DMS153 treated with DMSO at 0.1 percent for 48 hours (cell line): ENCODE data around the gene NOTCH1.
A peak's percentile ranks its signal among the peaks of the same experiment; 100 is the strongest.
"Not testable (repeated sequence)": the region's sequence is repeated elsewhere in the genome, so short reads cannot be mapped to it uniquely, and the experiment has no call there.

ENCODE experiments used
- DNase-seq: peaks from one replicate; lab custom pipeline; 2025; ENCODE audit not compliant: unreplicated experiment; lab: John Stamatoyannopoulos, UW

Gene NOTCH1

DNA sequence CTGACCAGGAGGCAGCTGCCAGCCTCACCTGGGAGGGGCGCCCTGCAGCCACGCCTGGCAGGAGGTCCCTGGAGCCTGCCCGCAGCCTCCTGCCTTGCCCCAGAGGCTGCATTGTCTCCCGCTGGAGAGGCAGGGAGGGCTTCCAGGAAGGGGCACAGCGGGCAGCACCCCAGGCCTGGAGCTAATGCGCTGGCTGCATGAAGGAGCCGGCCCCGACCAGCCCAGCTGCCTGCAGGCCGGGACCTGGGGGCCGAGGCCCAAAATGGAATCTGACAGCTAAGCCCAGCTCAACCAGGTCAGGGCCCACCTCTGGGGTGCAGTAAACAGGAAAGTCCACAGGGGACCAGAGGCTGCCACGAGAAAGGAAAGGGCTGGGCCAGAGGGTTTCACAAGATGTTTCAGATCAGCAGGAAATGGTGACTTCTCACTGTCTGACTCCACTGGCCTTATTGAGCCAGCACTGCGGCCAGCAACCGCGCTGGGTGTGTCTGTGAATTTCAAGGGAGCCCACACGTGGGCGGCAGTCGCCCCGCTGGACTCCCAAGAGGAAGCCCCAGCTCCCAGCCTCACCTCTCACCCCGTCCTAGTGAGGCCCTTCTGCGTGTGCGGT, 18.6 kb upstream of the NOTCH1 start:
- no peak for DNase-seq

DNA sequence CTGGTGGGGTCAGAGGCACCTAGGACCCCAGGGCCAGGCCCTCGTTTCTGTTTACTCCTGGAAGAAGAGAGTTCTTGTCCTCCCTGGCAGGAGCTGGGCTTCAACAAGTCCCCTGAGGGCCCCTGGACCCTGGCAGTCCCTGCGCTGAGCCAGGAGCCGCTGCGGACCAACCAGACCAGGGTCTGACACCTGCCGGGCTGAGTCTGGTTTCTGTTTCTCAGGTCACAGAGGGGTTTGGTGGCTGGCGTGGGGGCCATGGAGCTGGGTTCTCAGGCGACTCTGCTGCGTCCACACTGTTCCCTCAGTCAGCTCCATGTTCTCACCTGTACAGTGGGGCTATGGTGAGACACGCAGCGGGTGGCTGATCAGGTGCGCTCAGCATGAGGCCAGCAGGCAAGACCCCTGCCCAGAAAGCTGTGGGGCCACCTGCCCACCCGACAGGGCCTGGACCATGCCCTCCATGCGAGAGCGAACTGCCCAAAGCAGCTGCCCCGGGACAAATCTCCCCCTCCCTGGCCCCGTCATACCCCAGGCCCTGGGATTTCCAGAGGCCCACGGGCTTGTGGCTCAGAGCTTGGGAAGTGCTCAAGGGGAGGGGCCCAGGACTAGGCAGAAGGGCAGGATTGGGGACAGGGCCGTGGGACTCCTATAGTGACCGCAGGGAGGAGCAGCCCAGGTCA, 17.9 kb upstream of the NOTCH1 start:
- no peak for DNase-seq

DNA sequence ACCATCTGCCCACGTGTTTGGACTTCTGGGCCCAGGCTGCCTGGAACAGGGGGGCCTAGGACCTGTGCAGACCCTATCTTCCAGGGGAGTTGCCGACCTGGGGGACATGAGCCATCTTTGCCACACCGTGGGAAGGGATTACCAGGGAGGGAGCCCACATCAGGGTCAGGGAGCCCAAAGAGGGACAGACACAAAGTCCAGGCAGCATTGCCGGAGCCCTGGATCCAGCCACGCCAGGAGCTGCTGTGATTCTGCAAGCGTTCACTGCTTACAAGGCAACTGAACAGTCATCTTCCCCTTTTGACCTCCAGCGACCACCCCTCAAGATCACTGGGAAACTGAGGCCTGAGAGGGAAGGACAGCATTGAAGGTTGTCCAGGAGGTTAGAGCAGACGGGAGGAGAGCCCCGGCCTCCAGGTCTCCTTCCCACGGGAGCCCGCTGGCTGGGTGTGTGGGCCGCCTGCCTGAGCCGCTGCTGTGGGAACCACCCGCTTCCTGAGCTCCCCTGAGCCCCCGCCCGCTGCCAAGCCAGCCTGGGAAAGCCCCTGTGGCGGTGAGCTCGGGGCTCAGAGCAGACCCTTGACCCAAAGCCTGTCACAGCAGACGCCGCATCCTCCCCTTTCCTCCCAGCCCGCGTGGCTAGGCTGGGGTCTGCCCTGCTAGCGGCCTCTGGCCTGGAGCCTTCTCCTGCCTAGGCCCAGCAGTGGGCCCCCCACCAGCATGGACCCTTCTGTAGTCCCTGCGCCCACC, 17.1 kb upstream of the NOTCH1 start:
- DNase-seq = no peak

DNA sequence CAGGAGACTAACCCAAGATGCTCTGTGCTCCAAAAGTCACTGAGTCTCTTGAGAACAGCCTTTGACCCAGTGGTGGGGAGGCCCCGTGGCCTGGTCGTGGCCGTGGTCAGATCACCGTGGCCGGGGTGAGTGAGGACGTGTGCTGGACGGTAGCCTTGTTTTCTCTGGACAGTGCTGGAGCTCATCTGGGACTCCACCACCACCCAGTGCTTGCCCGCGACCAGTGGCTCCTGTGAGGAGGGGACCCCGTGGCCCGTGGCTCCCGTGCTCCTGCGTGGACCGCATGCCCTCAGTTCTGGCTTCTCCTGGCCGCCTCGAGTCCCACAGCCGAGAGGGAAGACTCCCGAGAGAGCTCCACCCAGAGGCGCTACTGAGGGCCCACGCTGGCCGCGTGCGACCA, 15.9 kb upstream of the NOTCH1 start:
- no peak for DNase-seq

DNA sequence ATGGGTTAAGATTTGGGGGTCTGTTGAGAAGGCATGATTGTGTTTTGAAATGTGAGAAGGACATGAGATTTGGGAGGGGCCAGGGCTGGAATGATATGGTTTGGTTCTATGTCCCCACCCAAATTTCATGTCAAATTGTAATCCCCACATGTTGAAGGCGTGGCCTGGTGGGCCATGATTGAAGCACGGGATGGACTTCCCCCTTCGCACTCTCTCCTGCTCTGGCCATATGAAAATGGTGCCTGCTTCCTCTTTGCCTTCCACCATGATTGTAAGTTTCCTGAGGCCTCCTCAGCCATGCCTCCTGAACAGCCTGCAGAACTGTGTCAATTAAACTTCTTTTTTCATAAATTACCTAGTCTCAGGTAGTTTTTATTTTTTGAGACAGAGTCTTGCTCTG, 14.7 kb upstream of the NOTCH1 start:
- no peak for DNase-seq

DNA sequence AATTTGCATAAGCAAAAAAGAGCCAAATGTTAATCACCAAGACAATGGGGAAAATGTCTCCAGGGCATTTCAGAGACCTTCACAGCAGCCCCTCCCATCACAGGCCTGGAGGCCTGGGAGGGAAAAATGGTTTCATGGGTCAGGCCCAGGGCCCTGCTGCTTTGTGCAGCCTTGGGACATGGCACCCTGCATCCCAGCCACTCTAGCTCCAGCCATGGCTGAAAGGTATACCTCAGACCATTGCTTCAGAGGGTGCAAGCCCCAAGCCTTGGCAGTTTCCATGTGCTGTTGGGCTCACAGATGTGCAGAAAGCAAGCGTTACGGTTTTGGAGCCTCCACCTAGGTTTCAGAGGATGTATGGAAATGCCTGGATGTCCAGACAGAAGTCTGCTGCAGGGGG, 13.5 kb upstream of the NOTCH1 start:
- DNase-seq = not testable (repeated sequence)

DNA sequence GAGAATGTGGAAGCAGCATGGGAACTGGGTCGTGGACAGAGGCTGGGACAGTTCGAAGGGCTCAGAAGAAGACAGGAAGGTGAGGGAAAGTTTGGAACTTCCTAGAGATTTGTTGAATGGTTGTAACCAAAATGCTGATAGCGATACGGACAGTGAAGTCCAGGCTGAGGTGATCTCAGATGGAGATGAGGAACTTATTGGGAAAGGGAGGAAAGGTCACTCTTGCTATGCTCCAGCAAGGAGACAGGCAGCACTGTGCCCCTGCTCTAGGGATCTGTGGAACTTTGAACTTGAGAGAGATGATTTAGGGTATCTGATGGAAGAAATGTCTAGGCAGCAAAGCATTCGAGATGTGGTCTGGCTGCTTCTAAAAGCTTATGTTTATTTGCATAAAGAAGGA, 13.0 kb upstream of the NOTCH1 start:
- DNase-seq = not testable (repeated sequence)

DNA sequence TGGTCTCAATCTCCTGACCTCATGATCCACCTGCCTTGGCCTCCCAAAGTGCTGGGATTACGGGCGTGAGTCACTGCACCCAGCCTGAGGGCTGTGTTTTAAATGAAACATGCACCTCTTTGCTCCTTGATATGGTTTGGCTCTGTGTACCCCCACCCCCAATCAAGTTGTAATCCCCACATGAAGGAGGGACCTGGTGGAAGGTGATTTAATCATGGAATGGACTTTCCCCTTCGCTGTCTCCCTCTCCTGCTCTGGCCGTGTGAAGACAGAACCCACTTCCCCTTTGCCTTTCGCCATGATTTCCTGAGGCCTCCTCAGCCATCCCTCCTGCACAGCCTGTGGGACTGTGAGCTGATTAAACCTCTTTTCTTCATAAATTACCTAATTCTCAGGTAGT, 12.5 kb upstream of the NOTCH1 start:
- no peak for DNase-seq

DNA sequence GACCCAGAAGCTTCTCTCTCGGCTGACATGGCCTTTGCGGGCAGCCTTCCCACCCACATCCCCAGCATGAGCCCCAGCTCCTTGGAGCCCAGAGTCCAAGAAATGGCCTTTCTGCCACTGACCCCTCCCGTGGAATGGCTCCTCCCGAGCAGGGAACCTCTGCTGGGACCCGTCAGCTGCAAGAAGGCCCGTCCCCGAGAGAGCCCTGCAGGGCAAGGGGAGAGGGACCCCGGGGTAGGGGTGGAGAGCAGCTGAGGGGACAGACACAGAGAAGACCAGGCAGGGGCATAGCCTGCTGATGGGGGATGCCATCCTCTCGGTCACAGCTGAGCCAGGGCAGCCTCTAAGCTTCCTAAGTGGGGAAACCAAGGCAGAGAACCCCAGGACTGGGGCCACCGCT, 11.2 kb upstream of the NOTCH1 start:
- DNase-seq = no peak

DNA sequence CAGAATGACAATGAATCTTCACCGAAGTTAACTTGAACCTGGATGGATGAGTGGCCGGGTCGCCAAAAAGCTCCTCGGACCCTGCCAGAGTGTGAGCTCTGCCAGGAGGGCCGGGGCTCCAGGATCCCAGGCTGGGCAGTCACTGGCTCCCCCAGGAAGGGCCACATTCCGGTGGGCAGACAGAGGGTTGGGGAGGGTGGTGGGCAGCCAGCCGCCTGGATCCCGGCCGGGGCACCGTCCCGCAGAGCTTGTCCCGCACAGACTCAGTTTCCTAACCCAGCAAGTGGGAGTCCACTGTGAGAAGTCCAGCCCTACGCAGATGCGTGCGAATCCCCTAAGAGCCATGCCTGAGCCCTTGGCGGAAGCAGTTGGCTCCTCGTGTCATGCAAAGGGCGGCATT, 10.3 kb upstream of the NOTCH1 start:
- no peak for DNase-seq

DNA sequence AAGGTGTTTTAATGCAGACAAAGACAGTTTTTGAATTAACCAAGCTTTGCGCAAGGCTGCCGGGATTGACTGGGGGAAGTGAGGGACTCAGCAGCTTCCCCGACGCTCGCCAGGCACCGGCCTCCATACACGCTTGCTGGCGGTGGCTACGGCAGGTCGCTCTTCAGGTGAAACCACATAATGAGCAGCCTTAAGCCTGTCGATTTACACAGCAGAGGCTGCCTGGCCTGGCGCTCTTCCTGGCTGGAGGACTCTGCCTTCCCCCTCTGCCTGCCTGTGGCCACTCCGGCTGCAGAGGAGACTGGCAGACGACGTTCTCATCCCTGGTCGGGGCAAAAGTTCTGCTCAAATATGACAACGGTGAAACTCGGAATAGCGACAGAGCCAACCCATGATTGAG, 9.0 kb upstream of the NOTCH1 start:
- peak; percentile 34 for DNase-seq

DNA sequence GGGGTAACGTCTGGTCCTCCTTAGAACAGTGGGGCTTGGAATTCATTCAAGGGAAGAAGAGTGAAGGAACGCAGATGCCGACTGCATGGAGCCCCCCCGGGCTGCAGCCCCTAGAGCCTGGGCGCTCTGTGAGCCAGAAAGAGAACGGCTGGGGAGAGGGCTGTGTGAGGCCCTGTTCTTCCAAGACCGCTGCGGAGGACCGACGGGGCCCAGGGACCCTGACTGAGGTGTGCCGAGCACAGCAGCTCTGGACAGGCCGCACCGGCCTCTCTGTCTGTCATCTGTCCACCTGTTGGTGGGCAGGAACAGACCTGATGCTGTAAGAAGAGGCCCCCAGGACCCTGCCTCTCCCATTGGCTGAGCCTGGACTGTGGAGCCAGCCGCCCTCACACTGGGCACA, 7.7 kb upstream of the NOTCH1 start:
- no peak for DNase-seq

DNA sequence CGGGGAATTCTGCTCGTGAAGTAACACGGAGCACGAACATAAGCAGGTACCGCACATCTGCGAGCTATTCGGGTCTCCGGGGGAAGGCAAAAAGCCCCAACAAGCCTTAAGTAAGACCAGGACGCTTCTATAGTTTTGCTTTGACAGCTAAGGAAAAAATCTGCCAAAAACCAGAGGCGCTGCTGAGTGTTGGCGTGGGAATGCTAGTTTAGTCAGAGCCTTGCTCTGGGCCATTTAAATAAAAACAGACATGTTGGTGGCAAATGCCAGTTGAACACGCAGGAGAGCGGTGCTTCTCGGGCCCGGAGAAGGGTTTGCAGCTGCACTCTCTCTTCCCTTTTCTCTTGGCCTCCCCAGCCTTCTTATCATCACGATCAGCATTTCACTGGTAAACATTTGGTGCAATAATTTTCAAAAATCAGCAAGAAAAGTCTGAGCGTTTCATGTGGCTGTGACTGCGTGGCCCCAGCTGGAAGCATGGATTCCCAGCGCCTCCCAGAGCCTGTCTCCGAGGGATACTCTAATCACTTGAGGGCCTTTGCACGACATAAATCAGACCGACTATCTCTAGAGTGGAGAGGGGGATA, 6.4 kb upstream of the NOTCH1 start:
- DNase-seq = no peak

DNA sequence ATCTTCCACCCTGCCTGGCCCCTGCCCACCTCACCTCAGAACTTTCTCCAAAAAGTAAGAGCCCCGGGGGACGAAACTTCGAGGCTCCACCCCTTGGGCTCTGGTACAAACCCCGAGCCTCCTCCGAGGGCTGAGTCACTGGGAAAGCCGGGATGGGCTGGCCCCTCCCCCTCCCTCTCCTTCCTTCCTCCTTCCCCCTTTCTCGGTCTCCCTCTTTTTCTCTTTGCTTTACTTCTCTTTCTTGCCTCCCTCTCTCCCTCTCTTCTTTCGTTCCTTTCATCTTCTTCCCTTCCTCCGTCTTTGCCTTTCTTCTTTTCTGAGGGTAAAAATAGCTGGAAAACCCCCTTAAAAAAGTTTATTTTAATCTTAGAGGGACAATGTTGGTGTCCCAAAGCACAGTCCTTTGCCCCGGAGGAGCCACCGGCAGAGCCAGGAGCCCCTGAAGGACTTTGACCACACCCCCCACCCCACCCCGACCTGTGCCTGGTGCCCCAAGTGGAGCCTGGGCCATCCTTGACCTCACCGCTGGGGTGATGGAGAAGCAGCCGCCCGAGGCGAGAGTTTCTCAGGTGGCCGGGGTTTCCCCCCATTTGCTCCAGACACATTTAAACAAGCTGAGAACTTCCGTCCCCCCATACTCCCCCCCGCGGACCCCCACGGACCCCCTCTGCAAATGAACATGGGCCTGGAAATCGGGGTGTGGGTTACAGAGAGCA, 5.7 kb upstream of the NOTCH1 start:
- DNase-seq = no peak

DNA sequence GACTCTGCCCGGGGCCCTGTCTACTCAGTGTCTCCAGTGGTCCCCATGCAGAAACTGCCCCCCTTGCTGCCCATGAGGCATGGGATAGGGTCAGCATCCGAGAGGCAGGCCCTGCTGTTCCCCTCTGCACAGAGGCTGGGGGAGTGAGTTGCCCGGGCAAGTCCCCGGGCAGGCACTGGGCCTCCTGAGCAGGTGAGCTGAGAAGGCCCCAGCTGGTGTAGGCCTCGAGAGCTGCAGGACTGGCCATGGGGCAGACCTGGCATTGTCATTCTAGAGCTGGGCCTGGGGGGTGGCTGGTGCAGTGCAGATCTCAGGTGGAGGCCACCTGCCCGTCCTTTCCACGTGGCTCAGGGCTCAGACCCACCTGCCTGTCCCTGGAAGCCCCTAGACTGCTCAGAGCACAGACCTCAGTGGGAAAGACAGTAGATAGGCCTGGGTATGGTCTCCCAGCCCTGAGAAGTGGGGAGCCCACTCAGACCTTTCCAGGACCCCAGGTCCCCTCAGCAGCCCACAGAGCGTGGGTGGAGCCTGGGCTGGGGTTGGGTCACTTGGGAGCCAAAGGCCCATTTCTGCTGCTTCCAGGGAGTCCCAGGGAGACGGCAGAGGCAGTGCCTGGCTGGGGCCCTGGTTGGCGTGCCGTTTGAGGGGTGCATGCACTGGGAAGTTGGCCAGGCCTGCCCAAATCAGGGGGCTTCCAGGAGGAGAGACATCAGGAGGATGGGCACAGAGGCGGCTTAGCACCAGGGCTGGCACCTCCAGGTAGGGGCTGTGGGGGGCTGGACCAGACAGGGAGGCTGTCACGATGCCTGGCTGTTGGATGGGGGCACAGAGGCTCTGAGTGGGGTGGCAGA, 4.8 kb upstream of the NOTCH1 start:
- no peak for DNase-seq

DNA sequence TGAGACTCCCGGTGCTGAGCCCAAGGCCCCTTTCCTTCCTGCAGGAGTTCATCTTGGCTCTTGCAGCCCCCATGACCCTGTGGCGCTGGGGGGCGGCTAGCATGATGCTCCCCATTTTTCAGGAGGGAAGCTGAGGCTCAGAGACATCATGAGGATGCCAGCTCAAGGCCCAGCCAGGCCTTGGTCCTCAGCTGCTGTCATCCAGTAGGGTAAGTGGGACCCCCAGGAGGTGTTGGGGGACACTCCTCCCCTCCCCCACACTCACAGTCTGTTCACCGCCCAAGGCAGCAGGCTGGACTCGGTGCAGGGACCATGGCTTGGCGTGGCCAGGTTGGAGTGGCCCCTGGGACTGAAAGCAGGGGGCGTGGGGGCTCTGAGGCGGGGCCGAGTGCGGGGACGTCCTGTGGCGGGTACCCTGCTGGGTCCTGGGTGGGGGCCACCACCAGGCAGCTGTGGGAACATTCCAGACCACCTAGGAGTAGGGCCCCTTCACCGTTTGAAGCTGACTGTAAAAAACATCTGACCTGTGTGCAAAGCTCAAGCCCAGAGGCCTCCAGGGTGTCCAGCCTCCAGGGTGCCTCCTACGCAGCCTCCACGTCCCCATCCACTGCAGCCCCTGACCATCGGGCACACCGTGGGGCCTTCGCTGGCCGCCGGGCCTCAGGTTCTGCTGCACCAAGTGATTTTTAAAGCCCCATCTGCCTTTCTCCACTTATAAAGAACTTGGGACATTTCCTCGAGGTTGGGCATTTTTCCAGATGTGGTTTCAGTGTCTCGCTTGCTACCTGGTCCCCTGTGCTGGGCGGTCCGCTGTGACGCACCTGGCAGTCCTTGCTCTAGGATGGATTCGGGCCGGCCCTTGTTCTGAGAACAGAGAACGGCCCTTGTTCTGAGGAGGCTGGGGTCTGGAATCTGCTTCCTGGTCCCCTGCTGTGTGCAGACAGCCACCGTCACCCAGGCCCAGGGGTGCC, 3.4 kb upstream of the NOTCH1 start:
- DNase-seq = no peak

DNA sequence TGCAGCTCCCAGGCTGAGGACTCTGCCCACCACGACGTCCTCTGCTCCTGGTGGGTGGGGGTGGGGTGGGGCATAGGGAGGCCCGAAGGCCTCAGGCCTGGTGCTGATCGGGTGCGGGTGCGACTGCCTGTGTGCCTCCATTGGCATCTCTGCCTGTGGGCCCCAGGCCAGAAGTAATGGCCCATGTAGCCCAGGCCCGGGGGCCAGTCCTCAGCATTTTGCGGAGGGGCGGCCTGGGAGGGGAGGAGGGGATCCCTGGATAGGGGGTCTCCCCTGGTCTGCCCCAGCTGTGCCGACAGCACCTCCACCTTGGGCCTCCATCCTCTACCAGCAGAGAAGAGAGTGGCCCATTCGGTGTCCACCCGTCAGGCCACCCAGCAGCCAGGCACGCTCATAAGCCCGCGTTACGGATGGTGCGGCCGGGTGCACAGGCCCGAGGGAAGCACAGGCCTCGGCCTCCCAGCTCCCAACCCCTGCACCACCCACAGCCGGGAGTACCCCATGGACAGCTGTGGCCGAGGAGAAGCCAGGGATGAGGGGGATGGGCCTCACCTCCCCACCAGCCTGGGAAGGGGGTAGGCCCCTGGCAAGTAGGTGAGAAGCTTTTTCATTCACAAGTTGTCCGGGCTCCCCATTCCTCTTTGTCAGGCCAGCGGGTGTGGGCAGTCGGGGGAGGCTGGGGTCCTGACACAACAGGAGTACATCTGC, 1.8 kb upstream of the NOTCH1 start:
- no peak for DNase-seq

DNA sequence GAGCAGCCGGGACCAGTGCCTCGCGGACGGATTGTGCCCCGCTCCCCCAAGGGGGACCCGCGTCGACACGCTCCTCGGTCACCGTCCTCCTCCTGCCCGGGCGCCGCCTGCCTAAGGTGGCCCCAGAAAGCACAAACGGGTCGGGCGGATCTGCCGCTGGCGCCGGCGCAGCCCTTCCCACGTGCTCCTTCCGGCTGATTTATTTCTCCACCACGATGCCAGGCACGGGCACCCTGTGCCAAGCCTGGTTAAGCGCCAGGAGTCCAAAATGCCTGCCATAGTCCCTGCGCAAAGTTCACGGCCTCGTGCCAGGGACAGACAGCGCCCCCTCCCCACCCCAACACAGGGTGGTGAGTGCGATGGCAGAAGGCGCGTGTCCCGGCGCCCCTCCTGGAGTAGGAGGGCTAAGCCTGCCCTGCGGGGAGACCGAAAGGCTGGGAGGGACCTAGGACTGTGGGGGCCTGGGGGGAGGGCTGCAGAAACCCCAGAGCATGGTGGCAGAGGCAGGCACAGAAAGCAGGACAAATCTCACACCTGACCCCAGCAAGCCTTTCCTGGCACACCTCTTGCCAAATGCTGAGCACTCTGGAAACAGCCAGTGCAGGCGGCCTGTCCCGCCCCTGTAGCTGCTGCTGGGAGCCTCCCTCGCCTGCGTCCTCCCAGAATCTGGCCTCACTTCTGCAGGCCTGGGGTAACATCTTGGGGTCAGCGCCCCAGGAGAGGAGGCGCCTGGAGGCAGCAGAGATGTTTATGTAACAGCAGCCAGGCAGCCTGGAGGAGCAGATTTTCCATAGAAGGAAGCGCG, 1.1 kb upstream of the NOTCH1 start:
- peak; percentile 11 for DNase-seq
